ENCODE measurements around the gene PTPRN2. TPM values are rescaled to one million over a fixed set of nuclear protein-coding genes. Genes with fewer than 3 reads are reported as not detected.

Gene PTPRN2
- total and polyA plus RNA-seq, 2 of the 8 experiments (the other 6 are each of a cell fraction or from before 2014, with no cell fraction given) = 2.6 to 4.5 TPM

DNA sequence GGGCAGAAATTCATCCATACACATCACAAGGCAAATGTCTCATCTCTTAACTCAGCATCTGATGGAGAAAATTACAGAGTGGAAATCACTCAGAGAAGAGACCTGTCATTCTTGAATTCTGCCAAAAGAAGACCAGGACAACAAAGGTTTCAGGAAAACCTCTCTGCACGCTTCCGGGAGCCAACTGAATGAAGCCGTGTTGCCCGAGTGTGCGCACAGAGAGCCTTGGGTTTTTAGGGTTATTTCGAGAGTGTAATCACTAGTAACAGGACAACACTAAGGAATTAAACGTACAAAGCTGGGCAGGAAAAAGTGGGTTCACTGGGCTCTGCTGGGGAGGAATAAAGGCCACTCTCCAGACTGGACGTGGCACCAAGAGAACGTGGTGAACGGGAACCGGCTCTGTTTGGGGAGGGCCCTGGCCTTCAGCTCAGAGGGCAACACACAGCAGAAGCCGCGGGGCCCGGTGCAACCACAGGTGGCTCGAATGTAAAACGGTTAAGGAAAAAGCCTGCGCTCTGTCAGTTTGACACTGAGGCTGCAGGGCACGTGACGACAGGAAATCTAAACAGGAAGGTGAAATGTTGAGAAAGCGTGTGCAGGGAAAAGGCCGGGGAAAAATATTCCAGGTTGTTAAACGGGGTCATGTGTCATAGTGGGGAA is 919.3 kb downstream of the PTPRN2 start (continued):
- no peak for TF ChIP-seq TBP (IDR thresholded peaks at IDR 0.05; ENCODE audit: low read depth, low read length)
- TF ChIP-seq, protein P1, sequence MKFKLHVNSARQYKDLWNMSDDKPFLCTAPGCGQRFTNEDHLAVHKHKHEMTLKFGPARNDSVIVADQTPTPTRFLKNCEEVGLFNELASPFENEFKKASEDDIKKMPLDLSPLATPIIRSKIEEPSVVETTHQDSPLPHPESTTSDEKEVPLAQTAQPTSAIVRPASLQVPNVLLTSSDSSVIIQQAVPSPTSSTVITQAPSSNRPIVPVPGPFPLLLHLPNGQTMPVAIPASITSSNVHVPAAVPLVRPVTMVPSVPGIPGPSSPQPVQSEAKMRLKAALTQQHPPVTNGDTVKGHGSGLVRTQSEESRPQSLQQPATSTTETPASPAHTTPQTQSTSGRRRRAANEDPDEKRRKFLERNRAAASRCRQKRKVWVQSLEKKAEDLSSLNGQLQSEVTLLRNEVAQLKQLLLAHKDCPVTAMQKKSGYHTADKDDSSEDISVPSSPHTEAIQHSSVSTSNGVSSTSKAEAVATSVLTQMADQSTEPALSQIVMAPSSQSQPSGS (IDR thresholded peaks at IDR 0.05; ENCODE audit: low read length) = no peak
- TF ChIP-seq POU5F1 (IDR thresholded peaks at IDR 0.05; ENCODE audit: low read depth, low read length) = no peak
- no peak for TF ChIP-seq TEAD4 (IDR thresholded peaks at IDR 0.05; ENCODE audit: low read depth, low read length)
- TF ChIP-seq CBX5 (IDR thresholded peaks at IDR 0.05; ENCODE audit: low read depth, low read length) = no peak

Measured in H1 (cell line).